HG03025 (cell line): ENCODE data around the gene DUSP6.

Experiments
- ATAC-seq: cut with Tn5 transposase; IDR thresholded peaks from one replicate; pipeline ENCODE4 v1.9.1; 2021; ENCODE audit warnings: mild to moderate bottlenecking, moderate library complexity; ENCODE audit not compliant: unreplicated experiment, low FRiP score

Gene DUSP6

DNA sequence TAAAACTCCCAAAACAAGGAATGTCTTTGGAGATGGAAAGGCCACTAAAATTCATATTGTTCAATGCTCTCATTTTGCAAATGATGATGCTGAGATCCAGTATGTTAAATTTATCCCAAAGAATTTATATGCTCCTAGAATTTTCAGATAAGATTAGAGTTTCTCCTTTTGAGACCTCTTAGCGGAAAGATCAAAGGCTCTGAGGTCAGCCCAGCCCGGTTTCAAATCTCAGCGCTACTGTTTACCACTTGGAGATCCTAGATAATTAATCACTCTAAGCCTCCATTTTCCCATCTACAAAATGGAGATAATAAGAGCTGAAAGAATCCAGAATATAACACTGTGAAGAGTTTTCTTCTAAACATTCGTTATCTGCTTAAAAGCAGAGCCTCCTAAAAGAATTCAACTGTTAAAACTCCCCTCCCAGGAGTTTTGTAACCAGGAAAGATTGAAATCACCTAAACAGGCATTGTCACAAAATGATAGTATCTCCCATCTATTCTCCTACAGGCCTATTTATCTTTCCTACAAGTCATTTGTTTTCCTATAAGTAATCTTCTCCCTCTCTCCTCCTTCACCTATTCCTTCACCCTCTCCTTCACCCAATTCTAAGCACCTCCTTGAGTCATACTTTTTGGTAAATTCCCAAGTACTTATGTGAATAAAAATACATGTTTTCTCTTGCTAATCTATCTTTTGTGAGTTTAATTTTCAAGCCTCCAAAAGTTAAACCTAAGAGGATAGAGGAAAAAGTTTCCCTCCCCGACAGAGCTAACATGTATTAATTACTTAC, 16.7 kb downstream of the DUSP6 start:
- ATAC-seq = no peak

DNA sequence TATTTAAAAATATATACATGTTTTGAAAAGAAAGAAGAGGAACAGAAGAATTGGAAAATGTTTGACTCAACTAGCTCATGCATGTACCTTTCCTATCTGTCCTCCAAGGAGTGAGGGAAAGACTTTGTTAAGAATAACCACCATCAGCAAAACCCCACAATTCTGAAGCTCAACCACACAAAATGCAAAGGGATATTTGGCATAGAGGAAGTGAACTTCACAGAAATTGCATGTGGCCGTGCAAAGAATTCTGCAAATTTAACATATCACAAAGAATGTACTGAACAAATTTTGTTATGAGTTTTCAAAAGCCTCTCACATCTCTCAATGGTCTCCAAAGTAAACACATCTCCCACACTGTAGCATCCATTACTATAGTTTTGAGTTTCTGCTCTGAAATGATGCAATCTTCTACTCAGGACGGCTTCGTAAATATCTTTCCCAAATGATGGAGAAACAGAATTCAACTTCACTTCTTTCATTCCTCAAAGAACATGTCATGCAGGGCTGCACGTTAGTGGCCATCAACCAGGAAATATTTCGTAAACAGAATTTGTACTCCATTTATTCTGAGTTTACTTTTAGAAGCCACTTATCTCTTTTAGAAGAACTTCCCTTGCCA, 17.6 kb downstream of the DUSP6 start:
- ATAC-seq = no peak

DNA sequence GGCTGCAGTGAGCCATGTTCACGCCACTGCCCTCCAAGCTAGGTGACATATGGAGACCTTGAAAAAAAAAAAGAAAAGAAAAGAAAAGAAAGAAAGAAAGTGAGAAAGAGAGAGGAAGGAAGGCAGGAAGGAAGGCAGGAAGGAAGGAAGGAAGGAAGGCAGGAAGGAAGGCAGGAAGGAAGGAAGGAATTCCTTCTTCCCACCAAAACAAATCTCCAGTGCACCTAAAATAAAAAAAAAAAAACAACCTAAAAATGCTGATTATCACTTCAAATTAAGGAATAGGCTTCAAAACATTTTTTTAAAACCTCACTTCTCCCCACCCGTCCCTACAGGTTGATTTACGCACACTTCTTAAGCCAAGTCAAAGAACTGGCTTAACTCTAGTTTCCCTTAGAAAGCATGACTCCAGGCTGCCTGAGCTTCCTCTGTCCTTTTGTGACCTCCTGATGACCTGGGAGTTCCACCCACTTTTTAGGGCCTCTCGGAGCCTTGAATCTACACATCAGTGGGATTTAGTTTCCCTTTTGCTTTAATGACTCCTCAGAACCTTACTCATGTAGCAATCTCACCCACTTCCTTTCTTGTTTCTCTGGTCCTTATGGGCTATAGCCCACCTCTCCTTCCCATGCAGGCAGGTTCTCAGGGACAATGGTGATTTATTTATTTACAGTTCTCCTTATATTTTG, 18.6 kb downstream of the DUSP6 start:
- no peak for ATAC-seq

DNA sequence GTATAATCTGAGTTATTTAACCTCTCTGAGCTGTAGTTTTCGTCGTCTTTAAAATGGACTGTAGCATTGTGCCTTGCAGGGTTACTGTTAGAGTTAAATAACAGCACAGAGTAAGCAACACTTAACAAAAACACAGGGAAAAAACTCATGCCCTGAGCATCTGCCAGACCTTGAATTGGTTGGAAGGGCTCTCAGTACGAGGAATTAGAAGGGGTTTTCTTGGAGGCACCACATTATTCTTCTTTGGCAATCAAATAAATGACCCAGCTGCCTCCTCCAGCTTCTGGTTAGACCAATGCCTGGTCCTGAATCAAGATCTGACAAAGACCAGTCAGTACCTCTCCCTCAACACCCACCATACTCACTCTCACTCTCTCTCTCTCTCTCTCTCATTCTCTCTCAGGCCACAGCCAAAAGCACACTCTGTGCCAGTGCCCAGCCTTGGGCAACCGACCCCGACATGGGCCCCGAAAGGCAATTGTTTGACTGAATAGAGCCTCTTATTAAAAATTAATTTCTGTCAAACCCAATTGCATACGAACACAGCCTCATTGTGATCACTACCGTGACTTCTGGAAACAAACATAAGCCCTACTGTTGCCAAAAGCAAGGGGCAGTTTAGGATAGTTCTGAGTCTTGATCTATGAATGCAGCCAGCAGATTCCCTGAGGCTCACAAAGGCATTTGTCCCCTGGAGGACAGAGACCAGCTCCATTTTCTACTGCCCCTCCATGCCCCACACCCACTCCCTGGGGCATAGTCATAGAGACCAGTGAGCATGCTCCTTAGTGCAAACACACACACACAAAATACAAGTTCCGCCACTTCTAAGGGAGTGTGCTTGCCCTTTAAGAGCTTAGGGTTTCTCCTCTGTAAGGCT, 23.9 kb downstream of the DUSP6 start:
- no peak for ATAC-seq

- no peak for ATAC-seq
Measured at GRCh38 chr12:89327486-89328094, 24.7 kb downstream of the DUSP6 start.

- ATAC-seq = no peak
Measured at GRCh38 chr12:89326239-89327040, 25.9 kb downstream of the DUSP6 start.

- ATAC-seq = no peak
Measured at GRCh38 chr12:89325495-89325894, 26.8 kb downstream of the DUSP6 start.

DNA sequence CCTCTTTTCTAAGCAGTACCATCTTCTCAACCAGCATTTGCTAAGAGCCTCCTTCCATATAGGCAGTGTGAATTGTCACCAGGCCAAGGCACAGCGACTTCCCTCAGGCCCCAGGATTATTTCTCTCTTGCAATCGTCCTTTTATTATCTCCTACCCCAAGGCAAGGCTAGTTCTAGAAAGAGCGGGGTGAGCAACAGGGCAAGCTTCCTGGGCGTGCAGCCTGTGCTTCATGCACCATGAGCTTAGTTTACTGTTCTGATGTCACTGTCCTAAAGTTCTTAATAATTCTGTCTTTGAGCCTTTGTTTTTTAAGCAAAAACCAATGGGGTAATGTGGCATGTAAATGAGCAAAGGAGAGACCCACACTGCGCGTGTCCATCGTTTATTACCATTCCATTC, 27.9 kb downstream of the DUSP6 start:
- no peak for ATAC-seq

DNA sequence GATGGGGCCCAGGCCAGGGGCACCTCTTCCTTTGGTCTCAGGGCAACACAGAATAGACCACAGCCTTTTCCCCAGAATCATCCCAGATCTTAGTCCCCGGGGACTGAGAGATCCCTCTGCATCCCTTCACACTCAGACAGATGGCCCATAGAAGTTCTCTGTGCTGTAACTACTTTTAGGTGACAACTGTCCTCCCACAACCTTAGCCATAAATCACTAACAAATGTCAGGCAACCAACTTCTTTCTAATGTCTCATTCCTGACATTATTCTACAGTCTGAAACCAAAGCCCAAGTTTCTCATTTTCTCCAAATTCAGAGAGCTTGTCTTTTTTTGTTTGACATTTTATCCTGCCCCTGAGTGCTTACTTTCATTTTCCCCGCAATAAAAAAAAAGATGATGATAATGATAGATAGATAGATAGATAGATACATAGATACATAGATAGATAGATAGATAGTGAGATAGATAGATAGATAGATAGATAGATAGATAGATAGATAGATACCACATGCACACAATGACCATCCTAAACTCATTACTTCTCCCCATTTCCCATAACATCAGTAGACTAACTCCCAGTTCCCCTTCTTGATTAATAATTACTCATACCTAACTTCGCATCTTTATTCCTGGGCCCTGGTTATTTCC, 28.6 kb downstream of the DUSP6 start:
- no peak for ATAC-seq

DNA sequence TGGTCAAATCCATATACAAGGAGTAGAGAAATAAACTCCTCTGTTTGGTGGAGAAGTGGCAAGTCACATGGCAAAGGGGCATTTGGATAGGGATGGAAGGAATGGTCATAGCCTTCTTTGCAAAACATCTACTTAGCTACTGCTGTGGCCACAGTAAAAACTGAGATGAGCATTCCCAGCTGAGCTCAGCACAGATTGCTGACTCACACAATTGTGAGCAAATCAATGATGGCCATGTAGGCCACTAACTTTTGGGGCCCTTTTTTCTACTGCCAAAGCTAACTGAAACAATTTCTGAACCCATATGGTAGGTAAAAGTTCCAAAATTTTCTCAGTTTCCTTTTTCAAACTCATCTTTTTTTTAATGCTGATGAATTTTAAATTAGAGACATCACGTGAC, 31.6 kb downstream of the DUSP6 start:
- no peak for ATAC-seq

GRCh38 chr12:89319606-89320005, 32.7 kb downstream of the DUSP6 start:
- no peak for ATAC-seq

- no peak for ATAC-seq
Measured at GRCh38 chr12:89319122-89319521, 33.2 kb downstream of the DUSP6 start.

DNA sequence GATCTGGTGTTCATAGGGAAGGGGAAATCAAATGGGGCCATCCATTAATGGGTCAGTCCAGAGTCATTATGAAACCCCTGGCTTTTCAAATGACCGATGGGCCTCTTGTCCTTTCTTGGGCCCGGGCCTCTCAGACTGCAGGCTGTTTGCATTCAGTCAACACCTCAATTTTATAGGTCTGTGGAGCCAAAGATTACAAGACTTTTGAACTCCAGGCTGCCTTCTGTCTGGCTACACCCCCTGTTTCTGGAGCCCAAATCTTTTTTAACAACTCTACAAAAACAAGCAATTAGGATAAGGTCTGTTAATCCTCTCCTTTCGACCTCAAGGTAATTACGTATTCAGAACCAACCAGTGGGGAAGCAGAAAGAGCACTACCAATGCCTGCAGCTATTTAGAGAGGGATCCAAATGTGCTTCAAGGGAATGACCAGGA, 35.6 kb downstream of the DUSP6 start:
- ATAC-seq = no peak

- no peak for ATAC-seq
Measured at GRCh38 chr12:89314060-89314761, 38.1 kb downstream of the DUSP6 start.

DNA sequence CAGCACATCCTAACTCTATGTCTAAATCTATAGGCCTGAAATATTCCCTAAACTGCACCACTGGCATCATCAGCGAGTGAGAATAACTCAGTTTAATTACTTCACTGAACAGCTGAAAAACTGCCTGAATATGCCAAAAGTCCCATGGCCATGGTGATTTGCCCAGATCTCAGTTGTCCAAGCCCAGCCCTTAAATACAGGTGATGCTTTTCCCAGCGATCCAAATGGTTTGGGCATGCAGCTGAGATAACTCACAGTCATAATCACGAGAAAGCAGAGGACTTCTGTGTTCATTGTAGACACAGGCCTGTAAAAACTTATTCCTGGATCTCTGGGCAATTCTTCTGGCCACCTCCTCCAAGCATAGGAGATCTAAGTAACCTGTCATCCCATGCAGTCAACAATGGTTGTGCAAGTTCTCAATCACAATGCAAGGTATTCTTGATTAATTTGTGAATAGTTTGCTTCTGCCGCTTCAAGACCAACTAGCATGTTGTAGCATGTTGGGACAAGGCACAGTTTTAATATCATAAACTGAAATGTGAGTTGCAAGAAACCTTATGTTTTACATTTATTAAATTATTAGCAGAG, 40.5 kb downstream of the DUSP6 start:
- ATAC-seq = no peak

DNA sequence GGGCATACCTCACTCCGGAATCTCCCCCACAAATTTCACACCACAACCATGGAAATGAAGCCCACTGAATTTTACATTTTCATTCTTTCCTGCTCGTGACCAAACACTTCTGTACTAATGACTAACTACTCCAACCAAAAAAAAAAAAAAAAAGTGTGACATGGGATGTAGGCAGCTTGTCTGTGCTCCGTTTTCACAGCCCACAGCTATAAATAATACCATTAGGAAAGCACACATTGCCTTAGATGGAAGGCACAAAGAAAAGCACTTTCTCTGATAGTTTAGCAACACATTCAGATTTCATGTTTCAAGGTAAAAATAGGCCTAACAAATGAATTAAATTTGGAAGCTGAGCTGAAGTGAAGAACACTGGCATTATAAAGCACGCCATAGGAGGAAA, 42.5 kb downstream of the DUSP6 start:
- ATAC-seq = no peak

GRCh38 chr12:89309440-89309802, 42.9 kb downstream of the DUSP6 start:
- no peak for ATAC-seq
